HAP-1 (cell line): ENCODE results near the gene XYLT1.

Experiments used
- DNase-seq, 2 experiments: peaks; one replicate each; pipeline ENCODE4 v3.0.0-alpha.2; 2016 to 2020; ENCODE audit warnings: low spot score in 2 of 2
- H3K27me3 ChIP-seq: fragments of 250-450 bp; sonication (Bioruptor Pico); 2 replicates; pipeline ENCODE4 v1.5.1; 2020; ENCODE audit warnings: low read depth, mild to moderate bottlenecking, moderate library complexity
- H3K36me3 ChIP-seq: fragments of 250-450 bp; sonication (Bioruptor Pico); replicated peaks from 2 replicates; pipeline ENCODE4 v1.5.1; 2020; ENCODE audit warnings: mild to moderate bottlenecking
- H3K4me1 ChIP-seq: fragments of 250-450 bp; sonication (Bioruptor Pico); 2 replicates; pipeline ENCODE4 v1.5.1; 2020; ENCODE audit warnings: mild to moderate bottlenecking
- H3K4me3 ChIP-seq: fragments of 250-450 bp; sonication (Bioruptor Pico); 2 replicates; pipeline ENCODE4 v1.5.1; 2020; ENCODE audit warnings: mild to moderate bottlenecking, moderate library complexity
- H3K9me3 ChIP-seq: fragments of 250-450 bp; sonication (Bioruptor Pico); 2 replicates; pipeline ENCODE4 v1.5.1; 2020; ENCODE audit warnings: mild to moderate bottlenecking, moderate library complexity
- in situ Hi-C: fragments of 300-500 bp; cut with MboI; formaldehyde crosslinking; loops from 3 replicates; pipeline ENCODE4 v1.14.3; 2020; ENCODE audit warnings: low sequenced_read_pairs, inconsistent platforms, mixed read lengths

XYLT1 gene

GRCh38 chr16:17440131-17440530 is 30.6 kb downstream of the XYLT1 start:
- Histone ChIP-seq H3K27me3 (no peaks in the 10 kb centered on the region), H3K36me3 (no peaks in the 10 kb centered on the region), H3K4me3 (no peak overlapping the region), H3K9me3 (no peaks in the 10 kb centered on the region), H3K4me1 (no peaks in the 10 kb centered on the region)
- no peak for DNase-seq
- in situ Hi-C loops = no loop called here

GRCh38 chr16:17439580-17439979 is 31.2 kb downstream of the XYLT1 start:
- H3K4me3 ChIP-seq = no peak overlapping the region
- H3K27me3 ChIP-seq = no peaks in the 10 kb centered on the region
- H3K36me3 ChIP-seq = no peaks in the 10 kb centered on the region
- no peaks in the 10 kb centered on the region for H3K4me1 ChIP-seq
- no peaks in the 10 kb centered on the region for H3K9me3 ChIP-seq
- DNase-seq = no peak
- in situ Hi-C loops = no loop called here

- no peaks in the 10 kb centered on the region for H3K9me3 ChIP-seq
- no peaks in the 10 kb centered on the region for H3K4me1 ChIP-seq
- H3K27me3 ChIP-seq = no peaks in the 10 kb centered on the region
- in situ Hi-C loops = no loop called here
- H3K4me3 ChIP-seq = no peak overlapping the region
- no peaks in the 10 kb centered on the region for H3K36me3 ChIP-seq
- DNase-seq = no peak
Observed at GRCh38 chr16:17437981-17438380, 32.8 kb downstream of the XYLT1 start.

GRCh38 chr16:17437127-17437720 is 33.5 kb downstream of the XYLT1 start:
- H3K36me3 ChIP-seq = no peaks in the 10 kb centered on the region
- no peaks in the 10 kb centered on the region for H3K27me3 ChIP-seq
- H3K9me3 ChIP-seq = no peaks in the 10 kb centered on the region

GRCh38 chr16:17435318-17435717 is 35.4 kb downstream of the XYLT1 start:
- Histone ChIP-seq H3K4me1 (no peaks in the 10 kb centered on the region), H3K36me3 (no peaks in the 10 kb centered on the region), H3K9me3 (no peaks in the 10 kb centered on the region), H3K27me3 (no peaks in the 10 kb centered on the region), H3K4me3 (no peak overlapping the region)
- DNase-seq = no peak
- in situ Hi-C loops = no loop called here

More at GRCh38 chr16:17437127-17437720, 33.5 kb downstream of the XYLT1 start:
- in situ Hi-C loops = no loop called here
- Histone ChIP-seq H3K4me1 (no peaks in the 10 kb centered on the region), H3K4me3 (no peak overlapping the region)
- DNase-seq = no peak

GRCh38 chr16:17433577-17434451 is 36.9 kb downstream of the XYLT1 start:
- Histone ChIP-seq H3K36me3 (no peaks in the 10 kb centered on the region), H3K4me3 (no peak overlapping the region), H3K27me3 (no peaks in the 10 kb centered on the region), H3K9me3 (no peaks in the 10 kb centered on the region), H3K4me1 (no peaks in the 10 kb centered on the region)
- in situ Hi-C loops = no loop called here
- DNase-seq = no peak

GRCh38 chr16:17432901-17433576 is 37.7 kb downstream of the XYLT1 start:
- H3K9me3 ChIP-seq = no peaks in the 10 kb centered on the region
- no peaks in the 10 kb centered on the region for H3K27me3 ChIP-seq
- in situ Hi-C loops = no loop called here
- H3K36me3 ChIP-seq = no peaks in the 10 kb centered on the region
- DNase-seq = no peak
- no peak overlapping the region for H3K4me3 ChIP-seq
- no peaks in the 10 kb centered on the region for H3K4me1 ChIP-seq

GRCh38 chr16:17431968-17432625 is 38.7 kb downstream of the XYLT1 start:
- Histone ChIP-seq H3K27me3 (no peaks in the 10 kb centered on the region), H3K36me3 (no peaks in the 10 kb centered on the region), H3K4me3 (no peak overlapping the region), H3K9me3 (no peaks in the 10 kb centered on the region), H3K4me1 (no peaks in the 10 kb centered on the region)
- no peak for DNase-seq
- in situ Hi-C loops = no loop called here

- no peak overlapping the region for H3K4me3 ChIP-seq
- no peak for DNase-seq
- H3K36me3 ChIP-seq = no peaks in the 10 kb centered on the region
- H3K4me1 ChIP-seq = no peaks in the 10 kb centered on the region
- in situ Hi-C loops = no loop called here
- no peaks in the 10 kb centered on the region for H3K27me3 ChIP-seq
- H3K9me3 ChIP-seq = no peaks in the 10 kb centered on the region
Observed at GRCh38 chr16:17431012-17431411, 39.7 kb downstream of the XYLT1 start.

GRCh38 chr16:17426451-17426850 is 44.3 kb downstream of the XYLT1 start:
- in situ Hi-C loops = no loop called here
- DNase-seq = no peak
- H3K4me3 ChIP-seq = no peak overlapping the region
- no peaks in the 10 kb centered on the region for H3K9me3 ChIP-seq
- H3K4me1 ChIP-seq = no peaks in the 10 kb centered on the region
- no peaks in the 10 kb centered on the region for H3K36me3 ChIP-seq
- no peaks in the 10 kb centered on the region for H3K27me3 ChIP-seq

GRCh38 chr16:17424771-17425170 is 46.0 kb downstream of the XYLT1 start:
- no peaks in the 10 kb centered on the region for H3K9me3 ChIP-seq
- H3K4me1 ChIP-seq = no peaks in the 10 kb centered on the region
- no peak overlapping the region for H3K4me3 ChIP-seq
- in situ Hi-C loops = no loop called here
- no peak for DNase-seq
- no peaks in the 10 kb centered on the region for H3K36me3 ChIP-seq
- H3K27me3 ChIP-seq = no peaks in the 10 kb centered on the region

- H3K4me1 ChIP-seq = no peaks in the 10 kb centered on the region
- H3K36me3 ChIP-seq = no peaks in the 10 kb centered on the region
Observed at GRCh38 chr16:17423221-17423620, 47.5 kb downstream of the XYLT1 start.

GRCh38 chr16:17420816-17421215 is 49.9 kb downstream of the XYLT1 start:
- Histone ChIP-seq H3K27me3 (no peaks in the 10 kb centered on the region), H3K4me3 (no peak overlapping the region), H3K4me1 (no peaks in the 10 kb centered on the region), H3K9me3 (no peaks in the 10 kb centered on the region), H3K36me3 (no peaks in the 10 kb centered on the region)
- in situ Hi-C loops = no loop called here
- no peak for DNase-seq

More at GRCh38 chr16:17423221-17423620, 47.5 kb downstream of the XYLT1 start:
- in situ Hi-C loops = no loop called here
- no peak for DNase-seq
- no peak overlapping the region for H3K4me3 ChIP-seq
- H3K27me3 ChIP-seq = no peaks in the 10 kb centered on the region
- no peaks in the 10 kb centered on the region for H3K9me3 ChIP-seq

GRCh38 chr16:17419266-17419665 is 51.5 kb downstream of the XYLT1 start:
- Histone ChIP-seq H3K36me3 (no peaks in the 10 kb centered on the region), H3K4me3 (no peak overlapping the region), H3K4me1 (no peaks in the 10 kb centered on the region), H3K27me3 (no peaks in the 10 kb centered on the region), H3K9me3 (no peaks in the 10 kb centered on the region)
- in situ Hi-C loops = no loop called here
- no peak for DNase-seq
